Hepatocyte (in vitro differentiated cells): Measurements from ENCODE around the gene RAD23B. TPM values are rescaled to one million over a fixed set of nuclear protein-coding genes. Genes with fewer than 3 reads are reported as not detected.

Source experiments
- DNase-seq: peaks from one replicate; pipeline ENCODE4 v3.0.0-alpha.2; 2016; ENCODE audit warnings: low spot score
- H2AFZ ChIP-seq: fragments of 200-600 bp; sonication (generic); 2 replicates; pipeline ENCODE4 v1.6.0; 2016; ENCODE audit warnings: antibody characterized with exemption, mild to moderate bottlenecking
- H3K27ac ChIP-seq: fragments of 200-600 bp; sonication (generic); 2 replicates; pipeline ENCODE4 v1.5.1; 2016; ENCODE audit warnings: mild to moderate bottlenecking
- H3K27me3 ChIP-seq: fragments of 200-600 bp; sonication (generic); 2 replicates; pipeline ENCODE4 v1.6.1; 2016
- H3K36me3 ChIP-seq: fragments of 200-600 bp; sonication (generic); replicated peaks from 2 replicates; pipeline ENCODE4 v1.5.1; 2016; ENCODE audit warnings: low read depth; ENCODE audit not compliant: insufficient read depth
- H3K4me1 ChIP-seq: fragments of 200-600 bp; sonication (generic); 2 replicates; pipeline ENCODE4 v1.5.1; 2016; ENCODE audit warnings: mild to moderate bottlenecking, moderate library complexity; ENCODE audit not compliant: insufficient read depth
- H3K4me2 ChIP-seq: fragments of 200-600 bp; sonication (generic); 2 replicates; pipeline ENCODE4 v1.6.0; 2016
- H3K4me3 ChIP-seq: fragments of 200-600 bp; sonication (generic); 2 replicates; pipeline ENCODE4 v1.5.1; 2016; ENCODE audit warnings: mild to moderate bottlenecking
- H3K79me2 ChIP-seq: fragments of 200-600 bp; sonication (generic); 2 replicates; pipeline ENCODE4 v1.6.0; 2017; ENCODE audit warnings: mild to moderate bottlenecking
- H3K9me2 ChIP-seq: fragments of 200-600 bp; sonication (generic); replicated peaks from 2 replicates; pipeline ENCODE4 v1.6.0; 2017; ENCODE audit warnings: mild to moderate bottlenecking; ENCODE audit not compliant: insufficient read depth
- H3K9me3 ChIP-seq: fragments of 200-600 bp; sonication (generic); 2 replicates; pipeline ENCODE4 v1.5.1; 2016; ENCODE audit warnings: low read depth, mild to moderate bottlenecking
- H4K20me1 ChIP-seq: fragments of 200-600 bp; sonication (generic); 2 replicates; pipeline ENCODE4 v1.6.0; 2016; ENCODE audit warnings: mild to moderate bottlenecking; ENCODE audit not compliant: insufficient read depth, poor library complexity, severe bottlenecking
- CTCF ChIP-seq: fragments of 200-600 bp; sonication (generic); IDR thresholded peaks from 2 replicates; pipeline ENCODE4 v1.5.1; 2016; ENCODE audit warnings: antibody characterized with exemption, mild to moderate bottlenecking; ENCODE audit not compliant: poor library complexity
- EZH2 ChIP-seq: fragments of 200-600 bp; sonication (generic); IDR thresholded peaks from 2 replicates; pipeline ENCODE4 v1.6.1; 2016; ENCODE audit warnings: antibody characterized with exemption, mild to moderate bottlenecking, borderline replicate concordance
- EZH2phosphoT487 ChIP-seq: fragments of 200-600 bp; sonication (generic); IDR thresholded peaks from one replicate; pipeline ENCODE4 v1.6.1; 2018; ENCODE audit warnings: antibody characterized with exemption, mild to moderate bottlenecking, low read depth, moderate library complexity; ENCODE audit not compliant: unreplicated experiment, severe bottlenecking
- WGBS: methylation state at CpG from one replicate; pipeline ENCODE4 v1.1.6; 2016; ENCODE audit warnings: low lambda C conversion rate; ENCODE audit errors: missing lambda C conversion rate; 5-methylcytosine and 5-hydroxymethylcytosine counted together
- polyA plus RNA-seq: library from polyadenylated mRNA; unstranded; fragments of >200 nt; fragmentation: Nextera tagmentation; extraction: Ambion mirVana; gene quantifications from 2 replicates; pipeline ENCODE4 v1.2.1, GENCODE V29; 2016
- total RNA-seq: library from RNA; depleted of rRNA; stranded (reverse); fragments of >200 nt; gene quantifications from 2 replicates; pipeline ENCODE4 v1.2.3, GENCODE V29; 2014

The RAD23B gene
- total and polyA plus RNA-seq, 2 experiments from 2014 or later, result 15.9 to 126 TPM

- H3K4me3 ChIP-seq, result no peak overlapping the region
- peaks cover 5% of the 10 kb centered on the region for H3K4me1 ChIP-seq
- no peaks in the 10 kb centered on the region for H3K9me3 ChIP-seq
- no peaks in the 10 kb centered on the region for H3K27me3 ChIP-seq
- H3K9me2 ChIP-seq, result no peaks in the 10 kb centered on the region
- no peak for DNase-seq
- WGBS, result 95% methylated on average over 1 of the region's 1 CpG
- H3K4me2 ChIP-seq, result no peak overlapping the region
- no peak overlapping the region for H2AFZ ChIP-seq
- H4K20me1 ChIP-seq, result peaks cover 99% of the 10 kb centered on the region
- no peak for TF ChIP-seq CTCF
- TF ChIP-seq EZH2phosphoT487, result no peak
- TF ChIP-seq EZH2, result no peak
- H3K79me2 ChIP-seq, result peaks cover 100% of the 10 kb centered on the region
- H3K36me3 ChIP-seq, result no peaks in the 10 kb centered on the region
- H3K27ac ChIP-seq, result no peak overlapping the region
Measured at GRCh38 chr9:107292821-107293542, 9.9 kb downstream of the RAD23B start.

- H3K4me3 ChIP-seq, result no peak overlapping the region
- no peak overlapping the region for H3K4me2 ChIP-seq
- H2AFZ ChIP-seq, result no peak overlapping the region
- H3K27ac ChIP-seq, result no peak overlapping the region
- peaks cover 99% of the 10 kb centered on the region for H4K20me1 ChIP-seq
- H3K79me2 ChIP-seq, result peaks cover 100% of the 10 kb centered on the region
- H3K9me2 ChIP-seq, result no peaks in the 10 kb centered on the region
- peaks cover 5% of the 10 kb centered on the region for H3K4me1 ChIP-seq
- H3K36me3 ChIP-seq, result no peaks in the 10 kb centered on the region
- no peaks in the 10 kb centered on the region for H3K27me3 ChIP-seq
- H3K9me3 ChIP-seq, result no peaks in the 10 kb centered on the region
- TF ChIP-seq EZH2phosphoT487 (no peak), CTCF (no peak), EZH2 (no peak)
- no peak for DNase-seq
- 98% methylated on average over 6 of the region's 6 CpGs for WGBS
Measured at GRCh38 chr9:107293543-107294085, 10.5 kb downstream of the RAD23B start.

- no peaks in the 10 kb centered on the region for H3K9me3 ChIP-seq
- H3K9me2 ChIP-seq, result no peaks in the 10 kb centered on the region
- no peaks in the 10 kb centered on the region for H3K27me3 ChIP-seq
- no peak for DNase-seq
- H3K4me2 ChIP-seq, result no peak overlapping the region
- TF ChIP-seq EZH2 (no peak), CTCF (no peak), EZH2phosphoT487 (no peak)
- H3K79me2 ChIP-seq, result peaks cover 100% of the 10 kb centered on the region
- no peak overlapping the region for H2AFZ ChIP-seq
- 83% methylated on average over 4 of the region's 4 CpGs for WGBS
- H3K4me1 ChIP-seq, result peaks cover 5% of the 10 kb centered on the region
- H3K36me3 ChIP-seq, result no peaks in the 10 kb centered on the region
- no peak overlapping the region for H3K27ac ChIP-seq
- peaks cover 100% of the 10 kb centered on the region for H4K20me1 ChIP-seq
- H3K4me3 ChIP-seq, result no peak overlapping the region
Measured at GRCh38 chr9:107294756-107295155, 11.7 kb downstream of the RAD23B start.
